GM18505 (cell line): ENCODE results near the gene POLDIP3.
"Not testable (repeated sequence)": the region's sequence is repeated elsewhere in the genome, so short reads cannot be mapped to it uniquely, and the experiment has no call there.

Source experiments
- ATAC-seq: cut with Tn5 transposase; IDR thresholded peaks from one replicate; pipeline ENCODE4 v1.9.1; 2021; ENCODE audit not compliant: unreplicated experiment
- POLR2A ChIP-seq: IDR thresholded peaks from 4 replicates; pipeline ENCODE4 v1.6.1; 2011; ENCODE audit warnings: borderline replicate concordance; ENCODE audit not compliant: insufficient read depth, insufficient read length; ENCODE audit errors: extremely low read depth

POLDIP3 gene

DNA sequence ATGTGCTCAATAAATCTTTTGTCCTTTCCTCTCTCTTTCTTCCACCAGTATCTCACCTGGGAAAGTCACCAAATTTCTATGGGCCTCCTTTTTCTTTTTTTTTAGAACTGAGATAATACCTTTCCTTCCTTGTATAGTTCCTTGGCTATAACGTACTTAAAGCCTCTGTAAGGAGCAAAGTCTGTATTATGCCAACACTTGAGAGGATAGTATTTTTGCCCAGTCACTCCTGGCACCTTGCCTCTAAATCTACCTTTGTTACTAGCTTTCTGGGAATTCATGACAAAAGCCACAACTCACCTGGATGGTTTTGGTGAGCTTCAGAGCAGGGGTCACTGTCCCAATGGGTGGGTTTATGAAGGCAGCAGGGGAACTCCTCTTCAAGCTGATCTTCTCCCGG is 12.2 kb downstream of the POLDIP3 start:
- TF ChIP-seq POLR2A: no peak
- ATAC-seq: no peak

DNA sequence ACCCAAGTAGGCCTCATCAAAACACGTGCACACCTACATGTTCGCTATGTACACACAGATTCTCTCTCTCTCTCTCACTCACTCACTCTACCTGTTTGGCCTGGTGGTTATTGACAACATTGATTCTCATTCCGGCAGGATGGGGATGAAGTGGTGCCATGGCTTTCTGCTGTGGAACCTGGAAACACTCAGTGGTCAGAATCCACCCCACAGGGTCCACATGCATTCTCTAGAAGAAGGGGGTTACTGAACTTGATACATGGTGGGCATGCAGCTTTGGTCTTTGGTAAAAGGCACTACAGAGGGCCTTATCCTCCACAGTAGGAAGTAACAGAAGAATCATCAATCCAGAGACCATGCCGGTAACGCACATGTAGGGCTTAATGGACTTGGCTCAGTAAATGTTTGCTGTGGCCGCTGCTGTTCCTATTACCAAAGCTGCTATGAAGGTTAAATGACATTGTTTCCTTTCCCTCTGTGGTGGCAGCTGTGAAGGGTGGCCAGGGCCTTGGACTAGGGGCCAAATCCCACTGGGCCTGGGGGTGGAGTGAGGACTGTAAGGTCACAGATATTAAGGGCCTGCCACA is 12.7 kb downstream of the POLDIP3 start:
- TF ChIP-seq POLR2A: no peak
- ATAC-seq: no peak

- TF ChIP-seq POLR2A: no peak
- ATAC-seq: no peak
Observed at GRCh38 chr22:42596863-42597530, 17.7 kb downstream of the POLDIP3 start.

DNA sequence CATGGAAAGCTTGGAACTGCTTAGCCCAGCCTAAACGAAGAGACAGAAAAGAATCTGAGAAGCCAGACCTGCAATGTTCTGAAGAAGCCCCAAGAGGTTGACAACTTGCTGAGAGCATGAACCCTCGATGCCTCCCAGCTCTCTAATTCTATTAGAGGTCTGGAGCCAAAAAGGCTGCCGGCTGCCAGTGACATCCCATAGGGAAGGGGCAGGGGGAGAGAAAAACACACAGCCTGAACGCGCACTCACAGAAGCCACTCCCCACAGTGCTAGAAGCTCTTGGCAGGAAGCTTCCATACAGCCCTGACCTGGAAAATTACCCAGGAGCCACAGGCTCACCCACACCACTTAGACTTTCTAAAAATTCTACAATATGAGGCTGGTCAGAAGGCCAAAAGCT is 18.3 kb downstream of the POLDIP3 start:
- no peak for ATAC-seq

GRCh38 chr22:42595434-42595833 is 19.2 kb downstream of the POLDIP3 start:
- no peak for TF ChIP-seq POLR2A
- ATAC-seq: no peak

More for the DNA sequence above, 18.3 kb downstream of the POLDIP3 start:
- TF ChIP-seq POLR2A: no peak

DNA sequence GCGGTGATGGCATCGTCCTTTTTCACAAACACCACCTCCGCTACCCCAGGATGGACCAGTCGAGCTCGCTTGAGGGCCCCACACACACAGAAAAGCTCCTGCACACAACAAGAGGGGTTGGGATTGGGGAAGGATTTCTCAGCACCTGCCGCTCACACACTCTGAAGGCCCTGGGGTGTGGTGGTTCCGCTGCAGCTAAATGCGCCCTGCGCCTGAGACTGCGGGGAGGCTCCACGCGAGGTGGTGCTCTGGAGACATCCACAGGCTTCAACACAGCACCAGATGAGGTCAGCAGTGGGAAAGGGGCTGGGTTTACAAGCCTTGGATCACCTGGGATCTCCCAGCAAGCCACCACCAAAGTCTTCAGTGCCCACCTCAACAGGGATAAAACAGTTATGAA is 22.7 kb downstream of the POLDIP3 start:
- ATAC-seq: no peak
- no peak for TF ChIP-seq POLR2A

DNA sequence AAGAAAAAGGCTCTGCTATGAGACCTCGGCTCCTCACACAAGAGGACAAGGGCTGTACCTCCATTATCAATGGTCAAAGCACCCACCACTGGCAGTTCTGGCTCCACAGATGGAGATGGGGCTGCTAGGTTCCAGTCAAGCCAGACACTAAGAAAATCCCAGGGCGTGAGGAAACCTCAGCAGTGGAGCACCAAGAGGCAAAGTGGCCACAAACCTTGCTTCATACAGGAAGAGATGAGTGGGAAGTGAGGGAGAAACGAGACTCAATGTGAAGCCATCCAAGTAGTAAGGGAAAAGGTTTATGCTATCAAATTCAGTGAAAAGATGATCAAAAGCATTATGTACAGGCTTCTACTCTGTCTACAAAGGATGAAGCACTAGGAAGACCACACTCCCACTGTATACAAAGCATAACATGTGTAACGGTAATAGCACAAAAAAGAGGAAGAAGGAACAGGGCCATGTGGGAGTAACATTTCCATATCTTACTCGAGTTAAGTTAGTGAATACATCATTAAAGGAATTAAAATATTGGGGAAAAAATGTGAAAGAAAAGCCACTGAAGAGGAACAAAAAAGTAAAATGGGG is 27.0 kb downstream of the POLDIP3 start:
- TF ChIP-seq POLR2A: no peak
- ATAC-seq: no peak

DNA sequence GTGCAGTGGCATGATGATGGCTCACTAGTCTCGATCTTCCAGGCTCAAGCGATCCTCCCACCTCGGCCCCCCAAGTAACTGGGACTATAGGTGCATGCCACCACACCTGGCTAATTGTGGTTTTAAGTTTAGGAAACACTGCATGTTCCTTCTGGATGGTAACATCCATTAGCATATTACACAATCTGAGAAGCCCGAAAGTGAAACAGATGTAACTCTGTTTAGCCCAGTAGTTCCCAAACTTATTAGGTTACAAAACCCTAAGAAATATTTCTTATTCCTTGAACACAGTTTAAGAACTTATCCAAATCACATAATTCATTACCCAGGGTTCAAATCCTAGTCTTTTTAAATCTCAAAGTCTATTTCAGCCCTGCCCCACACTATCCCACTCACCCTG is 28.3 kb downstream of the POLDIP3 start:
- no peak for ATAC-seq
- no peak for TF ChIP-seq POLR2A

DNA sequence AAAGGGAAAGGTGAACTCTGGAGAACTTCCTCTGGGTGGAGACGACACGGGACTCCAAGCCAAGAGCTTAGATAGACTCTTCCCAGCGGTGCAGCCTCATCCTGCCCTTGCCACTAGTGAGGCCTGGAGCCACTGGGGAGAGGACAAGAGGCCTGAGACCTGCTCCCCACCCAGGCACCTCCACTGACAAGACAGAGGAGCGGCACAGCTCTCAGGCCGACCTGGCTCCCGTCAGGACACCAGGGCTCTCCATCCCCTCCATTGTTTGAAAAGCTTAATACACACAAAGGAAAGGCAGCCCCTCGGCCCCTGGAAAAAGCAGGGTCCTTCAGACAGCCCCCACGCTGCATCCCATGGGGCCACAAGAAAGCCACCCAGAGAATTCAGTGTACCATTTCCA is 29.6 kb downstream of the POLDIP3 start:
- no peak for TF ChIP-seq POLR2A
- ATAC-seq: no peak

GRCh38 chr22:42584364-42584940 is 30.2 kb downstream of the POLDIP3 start:
- no peak for ATAC-seq
- TF ChIP-seq POLR2A: no peak

- ATAC-seq: no peak
- no peak for TF ChIP-seq POLR2A
Observed at GRCh38 chr22:42582987-42583386, 31.7 kb downstream of the POLDIP3 start.

DNA sequence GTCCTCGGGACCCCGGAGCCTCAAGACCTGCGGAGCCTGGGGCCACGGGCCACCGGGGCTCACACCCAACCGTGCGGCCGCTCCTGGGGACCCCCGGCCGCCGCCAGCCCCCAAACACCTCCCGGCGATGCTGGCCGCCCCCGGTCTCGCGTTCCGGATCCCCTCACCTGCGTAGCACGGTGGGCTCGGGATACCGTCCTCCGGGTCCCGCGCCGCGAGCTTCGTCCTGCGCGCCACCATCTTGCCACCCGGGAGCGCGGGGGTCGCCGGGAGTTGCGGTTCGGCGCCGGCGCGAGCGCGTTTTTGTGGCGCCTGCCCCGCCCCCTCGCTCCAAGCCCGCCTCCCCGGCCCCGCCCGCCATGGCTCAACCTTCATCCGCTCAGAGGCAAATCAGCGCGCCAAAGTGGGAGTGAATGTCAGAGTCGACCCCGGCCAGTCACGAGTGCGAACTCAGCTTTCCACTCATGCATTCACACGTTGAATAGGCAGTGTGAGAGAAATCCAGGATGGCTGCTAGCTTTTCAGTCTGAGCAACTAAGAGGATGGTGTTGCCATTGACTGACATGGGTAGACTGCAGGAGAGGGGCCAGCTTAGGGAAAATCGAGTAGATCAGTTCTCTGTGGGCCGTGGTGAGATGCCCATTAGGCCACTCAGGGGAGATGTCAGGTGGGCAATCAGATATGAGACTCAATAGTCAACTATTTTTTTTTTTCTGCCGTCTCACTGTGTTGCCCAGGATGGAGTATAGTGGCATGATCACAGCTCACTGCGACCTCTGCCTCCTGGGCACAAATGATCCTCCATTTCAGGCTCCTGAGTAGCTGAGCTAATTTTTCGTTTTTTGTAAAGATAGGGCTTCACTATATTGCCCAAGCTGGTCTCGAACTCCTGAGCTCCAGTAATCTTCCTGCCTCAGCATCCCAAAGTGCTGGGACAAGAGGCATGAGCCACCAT is 32.6 kb downstream of the POLDIP3 start:
- peak; percentile 72 for TF ChIP-seq POLR2A
- ATAC-seq: peak; percentile 57

DNA sequence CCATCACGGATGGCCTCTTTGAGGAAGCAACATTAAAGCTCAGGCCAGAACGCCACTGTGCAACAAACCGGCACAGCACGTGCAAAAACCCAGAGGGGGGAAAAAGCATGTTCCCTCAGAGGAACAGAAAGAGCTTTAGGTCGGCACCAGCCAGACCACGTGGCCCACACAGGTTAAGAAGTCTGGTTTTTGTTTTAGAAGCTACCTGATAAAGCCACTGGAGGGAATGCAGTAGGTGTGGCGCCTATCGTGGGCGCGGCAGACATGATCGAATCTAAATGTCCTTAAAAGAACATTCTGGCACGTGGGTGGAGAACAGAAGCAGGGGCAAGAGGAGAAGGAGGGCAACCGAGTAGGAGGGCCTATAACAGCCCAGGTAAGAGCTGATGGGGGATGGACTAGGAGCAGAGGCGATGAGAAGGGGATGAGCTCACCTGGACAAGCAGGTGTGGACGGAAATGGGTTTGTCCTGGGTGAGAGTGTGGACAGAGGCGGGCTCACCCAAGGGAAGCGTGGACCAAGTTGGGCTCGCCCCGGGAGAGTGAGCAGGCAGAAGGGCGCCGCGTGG is 33.4 kb downstream of the POLDIP3 start:
- ATAC-seq: peak; percentile 15

GRCh38 chr22:42580040-42580439 is 34.6 kb downstream of the POLDIP3 start:
- not testable (repeated sequence) for ATAC-seq
